ENCODE measurements around the gene KCP.
"Not testable (repeated sequence)": the region's sequence is repeated elsewhere in the genome, so short reads cannot be mapped to it uniquely, and the experiment has no call there.

The KCP gene

DNA sequence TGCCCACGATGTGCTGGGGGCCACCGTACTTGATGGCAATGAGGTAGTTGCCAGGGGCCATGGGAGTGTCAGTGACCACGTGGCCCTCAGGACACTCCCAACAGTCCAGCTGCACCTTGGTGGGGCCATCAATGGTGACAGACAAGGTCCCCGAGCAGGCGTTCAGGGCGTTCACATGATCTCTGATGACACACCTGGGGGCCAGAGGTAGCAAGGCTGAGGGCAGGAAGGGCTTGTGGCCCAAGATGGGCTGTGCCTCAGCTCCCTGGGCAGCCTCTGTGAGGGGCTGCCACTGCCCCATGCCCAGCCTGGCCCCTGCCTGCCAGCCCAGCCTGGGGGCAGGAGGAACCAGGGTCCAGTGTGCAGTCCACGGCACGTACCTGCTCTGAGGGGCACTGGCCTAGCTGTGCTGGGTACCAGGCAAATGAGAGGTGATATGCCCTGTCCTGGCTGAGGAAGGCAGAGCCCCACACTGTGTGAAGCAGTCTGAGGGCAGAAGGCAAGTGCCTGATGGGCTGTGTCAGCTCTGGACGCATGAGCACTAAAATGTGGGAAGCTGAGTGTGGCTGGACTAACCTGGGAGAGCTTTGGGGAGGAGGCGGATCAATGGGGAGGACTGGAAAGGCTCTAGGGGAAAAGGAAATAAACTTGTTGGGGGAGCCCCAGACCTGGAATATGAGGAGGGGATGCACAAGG, 3.5 kb upstream of the KCP start:
- no peaks in the 10 kb centered on the region for H3K79me2 ChIP-seq (ENCODE audit: insufficient read depth, low read length)

DNA sequence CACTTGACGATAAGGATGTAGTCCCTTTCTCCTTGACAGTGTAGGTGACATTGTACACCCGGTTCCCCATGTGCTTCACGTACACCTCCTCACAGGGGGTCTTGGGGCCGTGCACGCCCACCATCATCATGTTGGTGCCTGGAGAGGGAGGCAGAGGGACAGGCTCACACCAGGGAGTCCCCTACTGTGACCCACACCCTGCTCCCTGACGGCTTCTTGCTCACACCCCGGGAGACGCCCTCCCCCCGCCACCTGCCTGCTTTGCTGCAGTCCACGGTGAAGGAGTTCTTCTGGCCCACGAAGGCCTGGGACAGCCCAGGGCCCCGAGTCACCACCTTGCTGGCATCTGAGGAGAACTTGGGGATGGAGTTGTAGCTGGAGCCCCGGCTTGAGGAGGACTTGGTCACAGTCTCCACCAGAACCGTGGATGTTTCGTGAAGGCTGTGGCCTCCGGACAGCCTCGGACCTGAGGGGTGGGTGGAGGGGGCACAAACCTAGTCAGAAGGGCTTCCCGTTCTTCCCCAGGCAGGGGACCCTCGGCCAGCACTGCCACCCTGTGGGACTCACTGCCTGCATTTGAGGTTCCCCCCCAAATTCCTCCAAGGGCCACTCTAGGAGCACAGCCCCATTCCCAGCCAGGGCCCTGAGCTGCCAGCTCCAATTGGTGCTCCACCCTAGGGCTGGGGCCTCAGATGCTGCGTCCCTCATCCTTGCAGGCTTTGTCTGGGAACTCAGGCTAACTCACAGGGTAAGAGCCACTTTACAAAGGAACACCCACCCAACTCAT, 2.4 kb upstream of the KCP start:
- H3F3A ChIP-seq (ENCODE audit: low read depth); H3K9me2 ChIP-seq (replicated peaks; ENCODE audit: low read depth, low read length); H3K79me2 ChIP-seq (ENCODE audit: insufficient read depth, low read length); H3K36me3 ChIP-seq (ENCODE audit: insufficient read depth, low read length); H3K9ac ChIP-seq (ENCODE audit: low read depth, low read length, poor library complexity, severe bottlenecking); H3K27me3 ChIP-seq (ENCODE audit: insufficient read depth, low read length, poor library complexity, severe bottlenecking); H4K20me1 ChIP-seq (ENCODE audit: insufficient read depth, low read length, poor library complexity, severe bottlenecking); H2AFZ ChIP-seq (ENCODE audit: low read length); H3K4me3 ChIP-seq (ENCODE audit: low read length, poor library complexity, severe bottlenecking); H3K4me1 ChIP-seq (ENCODE audit: insufficient read depth, low read length, poor library complexity, severe bottlenecking); H3K9me3 ChIP-seq (ENCODE audit: insufficient read depth, low read depth, low read length); H3K4me2 ChIP-seq (ENCODE audit: low read depth, low read length, poor library complexity, severe bottlenecking): not testable (repeated sequence)

More for the DNA sequence above, 3.5 kb upstream of the KCP start:
- Histone ChIP-seq H3K4me3 (ENCODE audit: low read length, poor library complexity, severe bottlenecking) (no peak overlapping the region), H3K36me3 (ENCODE audit: insufficient read depth, low read length) (no peaks in the 10 kb centered on the region), H4K20me1 (ENCODE audit: insufficient read depth, low read length, poor library complexity, severe bottlenecking) (no peaks in the 10 kb centered on the region), H3K9me2 (replicated peaks; ENCODE audit: low read depth, low read length) (no peaks in the 10 kb centered on the region), H3K9me3 (ENCODE audit: insufficient read depth, low read depth, low read length) (no peaks in the 10 kb centered on the region), H3K4me1 (ENCODE audit: insufficient read depth, low read length, poor library complexity, severe bottlenecking) (no peaks in the 10 kb centered on the region), H3K4me2 (ENCODE audit: low read depth, low read length, poor library complexity, severe bottlenecking) (no peak overlapping the region), H3K27me3 (ENCODE audit: insufficient read depth, low read length, poor library complexity, severe bottlenecking) (no peaks in the 10 kb centered on the region), H2AFZ (ENCODE audit: low read length) (no peak overlapping the region), H3K9ac (ENCODE audit: low read depth, low read length, poor library complexity, severe bottlenecking) (no peak overlapping the region), H3F3A (ENCODE audit: low read depth) (no peaks in the 10 kb centered on the region)
- no peak for TF ChIP-seq EZH2phosphoT487 (IDR thresholded peaks at IDR 0.05; ENCODE audit: borderline replicate concordance)
- TF ChIP-seq, protein P1, sequence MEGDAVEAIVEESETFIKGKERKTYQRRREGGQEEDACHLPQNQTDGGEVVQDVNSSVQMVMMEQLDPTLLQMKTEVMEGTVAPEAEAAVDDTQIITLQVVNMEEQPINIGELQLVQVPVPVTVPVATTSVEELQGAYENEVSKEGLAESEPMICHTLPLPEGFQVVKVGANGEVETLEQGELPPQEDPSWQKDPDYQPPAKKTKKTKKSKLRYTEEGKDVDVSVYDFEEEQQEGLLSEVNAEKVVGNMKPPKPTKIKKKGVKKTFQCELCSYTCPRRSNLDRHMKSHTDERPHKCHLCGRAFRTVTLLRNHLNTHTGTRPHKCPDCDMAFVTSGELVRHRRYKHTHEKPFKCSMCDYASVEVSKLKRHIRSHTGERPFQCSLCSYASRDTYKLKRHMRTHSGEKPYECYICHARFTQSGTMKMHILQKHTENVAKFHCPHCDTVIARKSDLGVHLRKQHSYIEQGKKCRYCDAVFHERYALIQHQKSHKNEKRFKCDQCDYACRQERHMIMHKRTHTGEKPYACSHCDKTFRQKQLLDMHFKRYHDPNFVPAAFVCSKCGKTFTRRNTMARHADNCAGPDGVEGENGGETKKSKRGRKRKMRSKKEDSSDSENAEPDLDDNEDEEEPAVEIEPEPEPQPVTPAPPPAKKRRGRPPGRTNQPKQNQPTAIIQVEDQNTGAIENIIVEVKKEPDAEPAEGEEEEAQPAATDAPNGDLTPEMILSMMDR (conservative IDR thresholded peaks at IDR 0.05; ENCODE audit: low read length): no peak

DNA sequence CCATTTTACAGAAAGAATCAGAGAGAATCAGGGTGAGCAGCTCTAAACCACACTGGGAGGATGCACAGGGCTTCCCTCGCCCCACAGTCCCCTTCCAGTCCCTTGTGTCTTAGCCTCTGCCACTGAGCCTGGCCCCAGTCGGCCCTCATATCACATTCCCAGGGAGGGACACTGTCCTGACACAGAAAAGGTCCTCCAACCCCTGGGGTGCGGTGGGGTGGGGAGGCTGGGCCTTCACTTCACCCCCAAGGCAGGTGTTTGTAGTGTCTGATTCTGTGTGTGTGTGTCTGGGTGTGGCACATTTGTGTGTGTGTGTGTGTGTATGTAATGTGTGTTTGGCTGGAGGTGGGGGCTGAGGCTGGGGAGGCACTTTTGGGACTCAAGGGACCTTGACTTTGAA, 1.8 kb upstream of the KCP start:
- Histone ChIP-seq H3K4me1 (ENCODE audit: insufficient read depth, low read length, poor library complexity, severe bottlenecking) (no peaks in the 10 kb centered on the region), H3K9me2 (replicated peaks; ENCODE audit: low read depth, low read length) (no peaks in the 10 kb centered on the region), H3K9me3 (ENCODE audit: insufficient read depth, low read depth, low read length) (no peaks in the 10 kb centered on the region), H3F3A (ENCODE audit: low read depth) (no peaks in the 10 kb centered on the region), H3K79me2 (ENCODE audit: insufficient read depth, low read length) (no peaks in the 10 kb centered on the region), H4K20me1 (ENCODE audit: insufficient read depth, low read length, poor library complexity, severe bottlenecking) (no peaks in the 10 kb centered on the region), H3K4me3 (ENCODE audit: low read length, poor library complexity, severe bottlenecking) (no peak overlapping the region), H3K27me3 (ENCODE audit: insufficient read depth, low read length, poor library complexity, severe bottlenecking) (no peaks in the 10 kb centered on the region), H3K9ac (ENCODE audit: low read depth, low read length, poor library complexity, severe bottlenecking) (no peak overlapping the region), H3K4me2 (ENCODE audit: low read depth, low read length, poor library complexity, severe bottlenecking) (no peak overlapping the region), H2AFZ (ENCODE audit: low read length) (no peak overlapping the region), H3K36me3 (ENCODE audit: insufficient read depth, low read length) (no peaks in the 10 kb centered on the region)
- TF ChIP-seq, protein P1 (conservative IDR thresholded peaks at IDR 0.05; ENCODE audit: low read length): no peak
- TF ChIP-seq EZH2phosphoT487 (IDR thresholded peaks at IDR 0.05; ENCODE audit: borderline replicate concordance): no peak
